H1 (cell line): ENCODE measurements around the gene UBAP1L. TPM values are rescaled to one million over a fixed set of nuclear protein-coding genes. Genes with fewer than 3 reads are reported as not detected.

Experiments
- BRCA1 ChIP-seq: IDR thresholded peaks from 2 replicates; pipeline ENCODE4 v1.6.1; 2012; ENCODE audit warnings: low read depth, low read length, improper control_type of control experiment
- CBX8 ChIP-seq: fragments of 300-800, 300-1000 bp; sonication (generic); IDR thresholded peaks from 2 replicates; pipeline ENCODE4 v1.7.1; 2016; ENCODE audit warnings: low read depth, low read length, borderline replicate concordance
- CREB1 ChIP-seq: IDR thresholded peaks from 2 replicates; pipeline ENCODE4 v1.6.1; 2012; ENCODE audit warnings: inconsistent platforms
- GABPA ChIP-seq: IDR thresholded peaks from 2 replicates; pipeline ENCODE4 v1.6.1; 2011; ENCODE audit warnings: mild to moderate bottlenecking, low read length, moderate library complexity, borderline replicate concordance; ENCODE audit not compliant: insufficient read depth
- HDAC2 ChIP-seq, 2 experiments: fragments of 300-600 bp in 1 of 2; sonication (generic) in 1 of 2; IDR thresholded peaks; 2 replicates each; pipeline ENCODE4 v1.6.1; 2011 to 2012; ENCODE audit warnings: low read depth in 2 of 2, low read length in 2 of 2, mild to moderate bottlenecking in 2 of 2, moderate library complexity in 2 of 2, borderline replicate concordance in 1 of 2, inconsistent platforms in 1 of 2
- SIN3A ChIP-seq, 2 experiments: IDR thresholded peaks in 1 of 2; conservative IDR thresholded peaks in 1 of 2; 2 replicates each; pipeline ENCODE4 v1.6.1; 2011 to 2012; ENCODE audit warnings: low read length in 2 of 2, improper control_type of control experiment in 1 of 2, low read depth in 1 of 2, mild to moderate bottlenecking in 1 of 2
- SP2 ChIP-seq: IDR thresholded peaks from 2 replicates; pipeline ENCODE4 v1.6.1; 2012; ENCODE audit warnings: mild to moderate bottlenecking, low read length, inconsistent platforms
- TBP ChIP-seq: IDR thresholded peaks from 2 replicates; pipeline ENCODE4 v1.6.1; 2011; ENCODE audit warnings: low read depth, low read length, improper control_type of control experiment
- TEAD4 ChIP-seq: IDR thresholded peaks from 2 replicates; pipeline ENCODE4 v1.6.1; 2012; ENCODE audit warnings: low read depth, low read length, inconsistent platforms, mixed read lengths
- polyA plus RNA-seq, 7 experiments: library from polyadenylated mRNA; depleted of rRNA in 3 of 7; stranded (reverse) in 5 of 7; unstranded in 2 of 7; fragments of >200 nt in 5 of 7; fragments of 200-250 nt in 2 of 7; gene quantifications; 1 replicate in 5 of 7; 2 replicates in 1 of 7; 4 replicates in 1 of 7; pipeline versions ENCODE4 v1.2.1 to v1.2.3, GENCODE V29; 2011 to 2013; ENCODE audit warnings: missing spikeins in 2 of 7, mixed read lengths in 2 of 7
- total RNA-seq: library from RNA; stranded (reverse); fragmentation: NEBNext Ultra II Directional; extraction: Animal tissue kit (Norgen Biotek cat#: 25700); gene quantifications from 2 replicates; pipeline ENCODE4 v1.2.1, GENCODE V29; 2021
- TF ChIP-seq, protein P1 (sequence below), 3 experiments: IDR thresholded peaks; 1 replicate in 2 of 3; 2 replicates in 1 of 3; pipeline versions ENCODE4 v1.5.1 to v1.6.1; 2011; ENCODE audit warnings: low read length in 3 of 3, mild to moderate bottlenecking in 3 of 3, inconsistent platforms in 2 of 3, low read depth in 1 of 3, moderate library complexity in 1 of 3; ENCODE audit not compliant: insufficient read depth in 1 of 3; ENCODE audit errors: control extremely low read depth in 1 of 3

Gene UBAP1L
- total and polyA plus RNA-seq, 2 of the 8 experiments (the other 6 are each of a cell fraction or from before 2014, with no cell fraction given), result 0.67 to 1.7 TPM

GRCh38 chr15:65072617-65073016 lies 42.4 kb downstream of the UBAP1L start (continued):
- TF ChIP-seq, protein P1, sequence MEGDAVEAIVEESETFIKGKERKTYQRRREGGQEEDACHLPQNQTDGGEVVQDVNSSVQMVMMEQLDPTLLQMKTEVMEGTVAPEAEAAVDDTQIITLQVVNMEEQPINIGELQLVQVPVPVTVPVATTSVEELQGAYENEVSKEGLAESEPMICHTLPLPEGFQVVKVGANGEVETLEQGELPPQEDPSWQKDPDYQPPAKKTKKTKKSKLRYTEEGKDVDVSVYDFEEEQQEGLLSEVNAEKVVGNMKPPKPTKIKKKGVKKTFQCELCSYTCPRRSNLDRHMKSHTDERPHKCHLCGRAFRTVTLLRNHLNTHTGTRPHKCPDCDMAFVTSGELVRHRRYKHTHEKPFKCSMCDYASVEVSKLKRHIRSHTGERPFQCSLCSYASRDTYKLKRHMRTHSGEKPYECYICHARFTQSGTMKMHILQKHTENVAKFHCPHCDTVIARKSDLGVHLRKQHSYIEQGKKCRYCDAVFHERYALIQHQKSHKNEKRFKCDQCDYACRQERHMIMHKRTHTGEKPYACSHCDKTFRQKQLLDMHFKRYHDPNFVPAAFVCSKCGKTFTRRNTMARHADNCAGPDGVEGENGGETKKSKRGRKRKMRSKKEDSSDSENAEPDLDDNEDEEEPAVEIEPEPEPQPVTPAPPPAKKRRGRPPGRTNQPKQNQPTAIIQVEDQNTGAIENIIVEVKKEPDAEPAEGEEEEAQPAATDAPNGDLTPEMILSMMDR (IDR thresholded peaks at IDR 0.05; ENCODE audit: control extremely low read depth in 1 of 3, insufficient read depth in 1 of 3, low read depth in 1 of 3, low read length in 3 of 3), result no peak
- TF ChIP-seq CBX8 (no peak), SP2 (no peak), SIN3A (conservative IDR thresholded peaks at IDR 0.05 in 1 of 2, IDR thresholded peaks at IDR 0.05 in 1 of 2; ENCODE audit: low read depth in 1 of 2, low read length in 2 of 2) (no peak), BRCA1 (no peak), TEAD4 (no peak), CREB1 (no peak), HDAC2 (IDR thresholded peaks at IDR 0.05; ENCODE audit: borderline replicate concordance in 1 of 2, low read depth in 2 of 2, low read length in 2 of 2) (no peak), TBP (no peak), GABPA (no peak)
